Activated CD4-positive, alpha-beta T cell treated with anti-CD3 and anti-CD28 coated beads, Interleukin-10, Interleukin-2, amounts not matched to agents 100 ng/mL and 50 ng/mL, durations not matched to agents 16 hours and 8 hours (primary cell): ENCODE measurements around the gene GPS1.

Experiments used
- DNase-seq: peaks from one replicate; pipeline ENCODE4 v3.0.0-alpha.2; 2020

GPS1 gene

DNA sequence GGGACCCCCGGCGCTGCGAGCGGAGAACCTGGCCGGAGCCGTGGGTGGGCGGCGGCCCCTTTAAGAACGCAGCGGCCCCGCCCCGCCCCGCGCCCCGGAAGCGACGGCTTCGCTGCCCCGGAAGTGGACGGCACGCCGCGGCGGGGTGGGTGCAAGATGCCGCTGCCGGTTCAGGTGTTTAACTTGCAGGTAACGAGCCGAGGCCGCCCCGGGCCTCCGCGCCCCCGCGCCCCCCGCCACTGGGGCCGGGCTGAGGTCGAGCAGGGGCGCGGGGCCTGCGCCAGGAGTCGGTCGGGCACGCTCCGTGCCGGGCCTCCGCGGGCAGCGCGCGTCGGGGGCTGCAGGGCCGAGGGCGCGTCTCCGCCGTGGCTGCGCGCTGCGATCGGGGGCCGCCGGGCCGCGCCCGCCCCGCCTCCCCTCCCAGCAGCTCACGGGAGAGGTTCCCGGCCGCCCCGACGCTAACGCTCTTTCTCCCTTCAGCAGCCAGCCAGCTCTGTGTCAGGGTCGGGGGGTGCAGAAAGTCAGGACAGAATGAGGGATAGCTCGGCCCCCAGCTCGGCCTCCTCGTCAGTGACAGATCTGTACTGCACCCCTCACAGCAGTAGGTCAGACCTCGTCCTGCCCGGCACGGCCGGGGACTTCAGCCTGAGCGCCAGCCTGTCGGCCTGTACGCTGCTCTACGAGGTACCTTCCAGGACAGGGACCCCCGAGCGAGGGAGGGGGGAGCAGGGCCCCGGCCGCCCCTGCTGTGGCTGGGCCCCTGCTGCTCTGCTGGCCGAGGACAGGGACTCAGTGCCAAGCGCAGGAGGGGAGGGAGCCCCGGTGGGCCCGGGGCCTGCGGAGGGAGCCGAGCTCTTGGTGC is at the start of gene GPS1, which contains the start of gene RFNG:
GPS1 (plus strand) TSS at position 123 of the 862 bp plus-strand sequence; CDS start at position 157, 34 bp downstream.
RFNG (minus strand) TSS at position 36 of the 862 bp plus-strand sequence. CDS start 45 bp downstream, outside the sequence.
- peak; percentile 83 for DNase-seq

GRCh38 chr17:82003411-82004381 is 48.0 kb upstream of the GPS1 start:
- DNase-seq = peak; percentile 30

GRCh38 chr17:82004517-82005455 is 46.9 kb upstream of the GPS1 start:
- no peak for DNase-seq

DNA sequence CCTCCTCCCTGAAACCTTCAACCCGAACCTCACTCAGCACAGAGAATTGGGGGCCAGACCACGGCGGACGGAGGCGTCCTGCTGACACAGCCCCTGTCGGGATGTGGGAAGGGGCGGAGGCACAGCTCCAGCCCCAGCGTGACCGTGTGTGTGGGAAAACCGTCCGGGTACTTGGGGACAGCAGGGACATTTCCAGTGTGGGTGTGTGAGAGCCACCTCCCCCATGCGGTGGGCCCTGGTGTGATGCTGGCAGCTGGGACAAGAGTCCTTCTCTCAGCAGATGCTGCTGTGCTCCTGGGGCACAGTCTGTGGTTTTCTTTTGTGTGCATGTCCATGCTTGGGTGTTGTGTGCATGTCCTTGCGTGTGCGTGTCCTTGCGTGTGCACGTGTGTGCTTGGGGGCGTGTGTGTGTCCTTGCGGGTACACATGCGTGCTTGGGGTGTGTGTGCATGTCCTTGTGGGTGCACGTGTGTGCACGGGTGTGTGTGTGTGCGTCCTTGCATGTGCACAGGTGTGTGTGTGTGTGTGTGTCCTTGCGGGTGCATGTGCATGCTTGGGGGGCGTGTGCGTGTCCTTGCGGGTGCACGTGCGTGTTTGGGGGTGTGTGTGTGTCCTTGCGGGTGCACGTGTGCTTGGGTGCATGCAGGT is 45.9 kb upstream of the GPS1 start:
- no peak for DNase-seq

DNA sequence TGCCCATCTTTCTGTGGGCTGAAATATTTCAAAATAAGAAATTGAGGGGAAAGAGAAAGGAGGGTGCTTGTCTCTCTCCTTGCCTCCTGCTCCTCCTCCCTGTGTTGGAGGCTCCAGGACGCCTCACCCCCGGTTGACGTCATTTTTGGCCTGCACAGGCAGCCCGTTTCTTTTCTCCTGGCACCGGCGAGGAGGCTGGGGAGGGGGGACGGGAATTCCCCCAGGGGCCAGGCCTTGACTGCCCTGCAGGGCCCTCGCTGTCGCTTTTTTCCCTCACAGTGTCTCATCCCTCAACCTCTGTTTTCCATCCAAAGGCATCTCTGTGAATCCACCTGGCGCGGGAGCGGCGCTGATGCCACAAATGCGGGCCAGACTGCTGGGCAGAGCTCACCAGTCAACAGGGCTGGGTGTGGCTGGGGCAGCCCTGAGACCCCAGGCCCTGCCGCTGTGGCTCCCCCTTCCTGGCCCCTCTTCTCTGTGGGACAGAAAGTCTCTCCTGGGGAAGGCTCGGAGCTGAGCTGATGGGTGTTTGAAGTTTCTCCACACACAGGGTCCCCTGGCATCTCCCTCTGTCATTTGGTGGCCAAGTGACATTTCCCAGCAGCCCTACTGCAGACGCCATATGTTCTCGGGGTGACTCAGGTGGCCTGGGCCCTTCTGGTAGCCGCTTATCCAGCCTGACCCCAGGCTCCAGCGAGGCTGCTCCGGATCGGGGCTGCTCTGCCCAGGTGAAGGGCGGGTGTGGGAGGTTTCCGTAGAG is 45.0 kb upstream of the GPS1 start:
- no peak for DNase-seq

- DNase-seq = no peak
Measured at GRCh38 chr17:82007228-82007494, 44.5 kb upstream of the GPS1 start.

- DNase-seq = no peak
Measured at GRCh38 chr17:82007495-82008257, 44.0 kb upstream of the GPS1 start.

GRCh38 chr17:82008258-82008940 is 43.3 kb upstream of the GPS1 start:
- no peak for DNase-seq

DNA sequence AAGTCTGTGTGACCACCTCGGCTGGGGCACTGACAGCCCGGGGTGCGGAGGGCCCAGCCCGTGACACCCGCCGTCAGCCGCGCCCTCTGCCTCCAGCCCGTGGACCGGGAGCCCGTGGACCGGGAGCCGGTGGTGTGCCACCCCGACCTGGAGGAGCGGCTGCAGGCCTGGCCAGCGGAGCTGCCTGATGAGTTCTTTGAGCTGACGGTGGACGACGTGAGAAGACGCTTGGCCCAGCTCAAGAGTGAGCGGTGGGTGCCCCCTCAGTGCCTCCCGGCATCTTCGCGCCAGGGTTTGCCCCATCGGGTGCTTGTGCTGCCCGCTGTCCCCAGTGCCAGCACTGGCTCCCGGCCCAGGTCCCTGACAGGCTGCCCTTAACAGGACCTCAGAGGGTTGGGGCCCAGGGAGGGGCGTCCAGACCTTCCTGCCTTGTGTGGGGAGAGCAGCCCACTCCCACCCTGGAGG is 42.7 kb upstream of the GPS1 start:
- no peak for DNase-seq

DNA sequence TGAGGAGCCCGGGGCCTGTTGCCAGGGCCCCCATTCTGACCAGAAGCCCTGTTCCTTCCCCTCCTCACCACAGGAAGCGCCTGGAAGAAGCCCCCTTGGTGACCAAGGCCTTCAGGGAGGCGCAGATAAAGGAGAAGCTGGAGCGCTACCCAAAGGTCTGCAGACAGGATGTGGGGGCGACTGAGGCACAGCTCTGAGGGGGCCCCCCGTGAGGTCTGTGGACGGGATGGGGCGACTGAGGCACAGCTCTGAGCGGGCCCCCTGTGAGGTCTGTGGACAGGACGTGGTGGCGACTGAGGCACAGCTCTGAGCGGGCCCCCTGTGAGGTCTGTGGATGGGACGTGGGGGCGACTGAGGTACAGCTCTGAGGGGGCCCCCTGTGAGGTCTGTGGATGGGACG is 42.3 kb upstream of the GPS1 start:
- no peak for DNase-seq

GRCh38 chr17:82010575-82011525 is 40.8 kb upstream of the GPS1 start:
- DNase-seq = no peak

DNA sequence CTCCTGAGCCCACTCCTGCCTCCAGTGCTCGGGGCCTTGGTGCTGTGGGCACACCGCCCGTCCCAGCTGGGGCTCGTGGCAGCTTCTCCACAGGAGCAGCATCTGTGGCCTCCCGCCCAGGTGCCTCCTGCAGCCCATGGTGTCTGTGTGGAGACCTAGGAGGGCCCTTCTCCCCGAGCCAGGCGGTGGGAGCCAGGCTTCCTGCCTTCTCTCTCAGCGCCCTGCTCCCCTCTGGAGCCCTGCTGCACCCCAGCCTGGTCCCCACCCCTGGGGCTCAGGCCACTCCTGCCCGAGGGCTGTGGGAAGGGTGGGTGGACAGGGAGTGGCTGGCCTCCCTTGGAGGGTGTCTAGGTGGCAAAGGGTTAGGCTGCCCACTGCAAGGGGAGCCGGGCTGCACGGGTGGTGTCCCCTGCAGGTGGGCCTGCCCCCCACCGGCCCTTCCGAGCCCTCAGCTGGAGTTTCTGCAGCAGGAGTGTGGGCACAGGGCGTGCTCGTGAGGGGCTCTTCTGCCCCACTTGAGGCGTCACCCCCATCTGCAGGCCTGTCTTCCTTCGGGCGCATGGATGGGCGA is 40.0 kb upstream of the GPS1 start:
- no peak for DNase-seq

- DNase-seq = no peak
Measured at GRCh38 chr17:82012261-82012639, 39.4 kb upstream of the GPS1 start.

GRCh38 chr17:82012640-82013295 is 38.9 kb upstream of the GPS1 start:
- DNase-seq = no peak

DNA sequence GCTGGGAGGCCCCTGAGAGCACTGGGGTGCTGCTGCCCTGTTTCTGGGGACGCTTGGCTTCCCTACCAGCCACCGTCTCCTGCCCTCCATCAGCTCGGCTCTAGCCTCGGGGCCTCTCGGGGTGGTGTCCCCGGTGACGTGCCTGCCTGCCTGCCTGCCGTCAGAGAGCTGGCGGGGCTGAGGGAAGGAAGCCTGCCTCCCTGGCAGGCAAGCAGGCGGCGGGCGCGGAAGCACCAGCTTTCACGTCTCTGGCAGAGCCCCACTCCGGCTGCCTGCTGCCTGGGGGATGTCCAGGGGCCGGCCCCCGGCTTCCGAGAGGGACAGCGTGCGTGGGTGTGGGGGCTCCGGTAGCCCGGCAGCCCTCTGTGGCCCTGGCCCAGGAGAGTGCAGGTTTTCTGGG is 38.4 kb upstream of the GPS1 start:
- DNase-seq = no peak

DNA sequence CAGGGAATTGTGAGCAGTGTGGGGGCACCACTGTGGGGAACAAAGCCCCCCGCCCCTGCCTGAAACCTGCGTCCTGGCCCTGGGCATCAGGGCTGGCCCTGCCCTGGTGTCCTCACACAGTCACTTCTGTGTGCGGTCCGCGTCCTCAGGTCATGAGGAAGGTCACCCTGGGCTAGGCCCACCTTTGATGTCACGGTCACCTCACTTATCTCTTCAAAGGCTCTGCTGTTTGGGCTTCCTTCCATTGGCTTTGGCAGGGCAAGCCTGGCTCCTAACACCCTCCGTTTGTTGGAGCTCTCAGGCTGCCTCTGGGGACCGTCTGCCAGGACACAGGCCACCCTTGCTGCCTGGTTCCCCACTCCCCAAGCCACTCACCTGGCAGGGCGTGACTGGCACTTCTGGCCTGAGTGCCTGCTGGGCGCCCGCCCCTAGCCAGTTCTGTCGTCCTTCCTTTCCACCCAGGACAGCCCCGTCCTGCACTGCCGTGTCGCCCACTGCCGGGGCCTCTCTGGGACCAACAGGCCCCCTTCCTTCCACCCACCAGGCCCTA is 37.9 kb upstream of the GPS1 start:
- no peak for DNase-seq

DNA sequence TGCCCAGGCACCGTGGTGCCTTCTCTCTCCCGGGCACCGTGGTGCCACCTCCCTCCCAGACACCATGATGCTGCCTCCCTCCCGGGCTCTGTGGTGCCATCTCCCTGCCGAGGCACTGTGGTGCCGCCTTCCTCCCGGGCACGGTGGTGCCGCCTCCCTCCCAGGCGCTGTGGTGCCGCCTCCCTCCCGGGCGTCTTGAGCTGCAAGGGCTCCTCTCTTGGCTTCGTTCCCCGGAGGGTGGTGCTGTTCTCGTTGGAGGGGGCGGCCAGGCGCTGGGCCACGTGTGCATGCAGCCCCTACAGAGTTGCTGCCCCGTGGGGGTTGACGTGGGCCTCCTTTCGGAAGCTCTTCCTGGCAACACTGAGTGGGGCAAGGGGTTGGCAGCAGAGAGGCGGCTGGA is 37.3 kb upstream of the GPS1 start:
- no peak for DNase-seq

DNA sequence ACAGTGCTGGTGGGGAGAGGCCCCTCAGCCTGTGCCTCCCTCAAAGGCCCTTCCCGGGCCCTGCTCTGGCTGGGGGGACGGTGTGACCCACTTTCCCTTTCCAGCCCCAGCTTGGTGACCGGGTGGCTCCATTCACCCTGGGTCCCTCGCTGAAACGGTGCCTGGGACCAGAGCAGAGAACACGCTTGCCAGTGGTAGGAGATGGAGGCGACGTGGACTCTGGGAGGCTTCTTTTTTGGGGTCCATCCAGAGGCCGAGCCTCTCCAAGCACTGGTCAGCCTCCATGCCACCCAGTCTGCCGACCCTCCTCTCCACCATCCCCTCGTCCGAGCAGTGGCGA is 36.8 kb upstream of the GPS1 start:
- no peak for DNase-seq
